Endodermal cell (in vitro differentiated cells): Measurements from ENCODE around the gene TTC28. TPM values are rescaled to one million over a fixed set of nuclear protein-coding genes. Genes with fewer than 3 reads are reported as not detected.

Experiments used
- DNase-seq: peaks from one replicate; pipeline ENCODE4 v3.0.0-alpha.2; 2017
- H3K27ac ChIP-seq: 2 replicates; pipeline ENCODE4 v1.5.1; 2013; ENCODE audit warnings: mild to moderate bottlenecking, low read depth, low read length, moderate library complexity
- H3K27me3 ChIP-seq: 2 replicates; pipeline ENCODE4 v1.6.1; 2013; ENCODE audit warnings: mild to moderate bottlenecking, low read length, moderate library complexity; ENCODE audit not compliant: insufficient read depth, control insufficient read depth, poor library complexity, severe bottlenecking
- H3K36me3 ChIP-seq: 2 replicates; pipeline ENCODE4 v1.7.0; 2013; ENCODE audit warnings: mild to moderate bottlenecking, low read length, moderate library complexity; ENCODE audit not compliant: control insufficient read depth, insufficient read depth
- H3K4me1 ChIP-seq: one replicate; pipeline ENCODE4 v1.7.0; 2013; ENCODE audit warnings: low read length; ENCODE audit not compliant: control insufficient read depth, insufficient read depth
- H3K4me3 ChIP-seq: 2 replicates; pipeline ENCODE4 v1.5.1; 2013; ENCODE audit warnings: mild to moderate bottlenecking, low read length, moderate library complexity
- H3K9ac ChIP-seq: 2 replicates; pipeline ENCODE4 v1.6.1; 2013; ENCODE audit warnings: mild to moderate bottlenecking, low read length, moderate library complexity; ENCODE audit not compliant: poor library complexity, severe bottlenecking; ENCODE audit errors: extremely low read depth
- H3K9me3 ChIP-seq: 2 replicates; pipeline ENCODE4 v1.6.1; 2013; ENCODE audit warnings: mild to moderate bottlenecking, low read length, moderate library complexity; ENCODE audit not compliant: control insufficient read depth
- H3K27ac Mint-ChIP-seq: 2 replicates; pipeline ENCODE4 v1.8.0; 2020; ENCODE audit warnings: mixed read lengths
- H3K27me3 Mint-ChIP-seq: 2 replicates; pipeline ENCODE4 v1.8.0; 2021; ENCODE audit warnings: mild to moderate bottlenecking, mixed read lengths; ENCODE audit not compliant: insufficient read depth
- H3K36me3 Mint-ChIP-seq: 2 replicates; pipeline ENCODE4 v1.8.0; 2020; ENCODE audit warnings: low read depth, mixed read lengths
- H3K4me1 Mint-ChIP-seq: 2 replicates; pipeline ENCODE4 v1.8.0; 2020; ENCODE audit warnings: mixed read lengths
- H3K4me3 Mint-ChIP-seq: 2 replicates; pipeline ENCODE4 v1.8.0; 2020; ENCODE audit warnings: mild to moderate bottlenecking, moderate library complexity, mixed read lengths
- H3K9me3 Mint-ChIP-seq: 2 replicates; pipeline ENCODE4 v1.8.0; 2020; ENCODE audit warnings: mild to moderate bottlenecking, mixed read lengths
- WGBS, 2 experiments: methylation state at CpG; one replicate each; pipeline versions ENCODE4 v1.1.5 to v1.1.7; 2013; ENCODE audit warnings: missing lambda C conversion rate in 2 of 2, mixed read lengths in 1 of 2; ENCODE audit not compliant: insufficient coverage in 1 of 2, insufficient read length in 1 of 2; 5-methylcytosine and 5-hydroxymethylcytosine counted together
- total RNA-seq, 2 donors: library from RNA; stranded (reverse); fragmentation: NEBNext Ultra II Directional in 1 of 2; extraction: Animal tissue kit (Norgen Biotek cat#: 25700) in 1 of 2; gene quantifications; 2 replicates in 1 of 2; 3 replicates in 1 of 2; pipeline ENCODE4 v1.2.1, GENCODE V29; 2021
- TF ChIP-seq, protein P1 (sequence below): fragments of 200-600 bp; sonication (generic); conservative IDR thresholded peaks from 2 replicates; pipeline ENCODE4 v1.5.0; 2021; ENCODE audit warnings: antibody characterized with exemption, mild to moderate bottlenecking

Gene TTC28
- total RNA-seq, 2 donors from 2014 or later, result 28.6 to 34.0 TPM

DNA sequence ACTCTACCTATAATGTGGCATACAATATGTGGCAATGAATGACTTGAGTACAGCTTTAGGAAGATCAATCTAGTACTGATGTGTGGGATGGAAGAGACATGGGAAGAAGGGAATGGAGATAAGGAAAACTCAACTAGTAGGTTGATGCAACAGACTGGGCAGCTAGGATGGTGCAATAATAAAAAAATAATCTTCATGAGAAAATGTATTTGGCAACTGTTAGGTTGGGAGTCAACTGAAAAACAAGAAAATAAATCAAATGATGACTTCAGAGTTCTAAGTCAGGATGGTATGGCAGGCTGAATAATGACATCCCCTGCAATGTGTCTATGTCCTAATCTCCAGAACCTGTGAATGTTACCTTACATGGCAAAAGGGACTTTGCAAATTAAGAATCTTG, 523.8 kb downstream of the TTC28 start:
- DNase-seq, result no peak
- H3K4me1 ChIP-seq, result no peaks in the 10 kb centered on the region
- Mint-ChIP-seq H3K4me1 (peaks cover 5% of the 10 kb centered on the region), H3K27me3 (no peaks in the 10 kb centered on the region), H3K36me3 (no peaks in the 10 kb centered on the region), H3K9me3 (peaks cover 6% of the 10 kb centered on the region), H3K4me3 (no peak overlapping the region), H3K27ac (no peak overlapping the region)
- TF ChIP-seq, protein P1, sequence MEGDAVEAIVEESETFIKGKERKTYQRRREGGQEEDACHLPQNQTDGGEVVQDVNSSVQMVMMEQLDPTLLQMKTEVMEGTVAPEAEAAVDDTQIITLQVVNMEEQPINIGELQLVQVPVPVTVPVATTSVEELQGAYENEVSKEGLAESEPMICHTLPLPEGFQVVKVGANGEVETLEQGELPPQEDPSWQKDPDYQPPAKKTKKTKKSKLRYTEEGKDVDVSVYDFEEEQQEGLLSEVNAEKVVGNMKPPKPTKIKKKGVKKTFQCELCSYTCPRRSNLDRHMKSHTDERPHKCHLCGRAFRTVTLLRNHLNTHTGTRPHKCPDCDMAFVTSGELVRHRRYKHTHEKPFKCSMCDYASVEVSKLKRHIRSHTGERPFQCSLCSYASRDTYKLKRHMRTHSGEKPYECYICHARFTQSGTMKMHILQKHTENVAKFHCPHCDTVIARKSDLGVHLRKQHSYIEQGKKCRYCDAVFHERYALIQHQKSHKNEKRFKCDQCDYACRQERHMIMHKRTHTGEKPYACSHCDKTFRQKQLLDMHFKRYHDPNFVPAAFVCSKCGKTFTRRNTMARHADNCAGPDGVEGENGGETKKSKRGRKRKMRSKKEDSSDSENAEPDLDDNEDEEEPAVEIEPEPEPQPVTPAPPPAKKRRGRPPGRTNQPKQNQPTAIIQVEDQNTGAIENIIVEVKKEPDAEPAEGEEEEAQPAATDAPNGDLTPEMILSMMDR, result no peak
- no peak overlapping the region for H3K27ac ChIP-seq
- no peak overlapping the region for H3K9ac ChIP-seq
- H3K4me3 ChIP-seq, result no peak overlapping the region
- no peaks in the 10 kb centered on the region for H3K36me3 ChIP-seq
- no peaks in the 10 kb centered on the region for H3K27me3 ChIP-seq
- peaks cover 7% of the 10 kb centered on the region for H3K9me3 ChIP-seq

DNA sequence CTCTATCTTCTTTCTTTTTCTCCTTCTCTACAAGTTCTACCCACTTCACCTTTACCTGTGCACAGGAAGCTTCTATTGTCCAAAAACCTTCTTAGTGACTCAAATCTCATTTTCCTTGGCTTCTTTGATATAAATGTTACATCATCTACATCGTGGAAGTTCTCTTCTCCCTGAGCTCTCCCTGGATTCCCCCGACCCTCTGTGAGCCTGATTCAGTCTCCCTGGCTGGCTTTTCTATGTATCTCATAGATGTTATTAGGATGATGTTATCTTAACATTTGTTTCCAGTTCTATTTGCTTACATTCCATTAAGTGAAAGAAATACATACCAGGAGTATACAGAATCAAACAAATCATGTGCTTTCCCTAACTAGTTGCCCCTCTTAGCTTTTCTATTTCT, 524.8 kb downstream of the TTC28 start:
- peaks cover 7% of the 10 kb centered on the region for H3K9me3 ChIP-seq
- no peak overlapping the region for H3K27ac Mint-ChIP-seq
- H3K36me3 Mint-ChIP-seq, result no peaks in the 10 kb centered on the region
- H3K4me3 Mint-ChIP-seq, result no peak overlapping the region
- H3K27me3 ChIP-seq, result no peaks in the 10 kb centered on the region
- H3K4me1 ChIP-seq, result no peaks in the 10 kb centered on the region
- no peak overlapping the region for H3K27ac ChIP-seq
- H3K9ac ChIP-seq, result no peak overlapping the region
- H3K27me3 Mint-ChIP-seq, result no peaks in the 10 kb centered on the region
- 100% methylated on average over 1 of the region's 2 CpGs; no CpG with 5 or more reads in 1 of the 2 experiments for WGBS, 2 experiments
- peaks cover 6% of the 10 kb centered on the region for H3K9me3 Mint-ChIP-seq
- TF ChIP-seq, protein P1, result no peak
- no peak overlapping the region for H3K4me3 ChIP-seq
- H3K4me1 Mint-ChIP-seq, result peaks cover 5% of the 10 kb centered on the region
- no peak for DNase-seq
- no peaks in the 10 kb centered on the region for H3K36me3 ChIP-seq

DNA sequence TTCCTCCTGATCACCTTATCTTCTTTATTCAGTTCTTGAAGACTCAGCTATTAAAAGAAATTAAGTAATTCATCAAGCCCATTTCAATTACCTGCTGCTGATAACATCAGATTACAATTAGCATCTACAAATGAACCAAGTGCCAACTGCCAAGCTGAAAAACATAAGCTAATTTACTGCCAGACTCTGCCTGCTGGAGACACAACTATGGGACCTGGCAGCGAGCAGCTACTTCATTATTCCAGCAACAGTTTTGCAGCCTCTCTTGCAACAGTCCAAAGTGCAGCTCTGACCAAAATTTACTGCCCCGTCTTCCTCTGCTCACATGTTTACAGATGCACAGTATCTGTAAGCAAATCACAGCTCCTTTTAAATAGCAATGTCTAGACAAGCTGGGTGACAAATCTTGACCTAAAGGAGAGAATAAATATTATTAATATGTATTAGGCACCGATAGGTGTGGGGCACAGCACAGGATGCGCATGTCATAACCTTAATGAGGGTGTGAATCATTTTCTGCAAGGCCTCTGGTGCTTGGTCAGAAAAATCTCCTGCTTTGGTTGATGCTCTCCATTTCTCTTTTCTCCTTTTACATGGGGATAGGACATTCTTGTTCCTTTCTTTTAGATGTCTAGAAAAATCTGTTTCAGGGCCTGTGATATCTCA, 528.4 kb downstream of the TTC28 start:
- H3K27me3 Mint-ChIP-seq, result no peaks in the 10 kb centered on the region
- Histone ChIP-seq H3K27me3 (no peaks in the 10 kb centered on the region), H3K27ac (no peak overlapping the region), H3K36me3 (no peaks in the 10 kb centered on the region), H3K4me1 (no peaks in the 10 kb centered on the region), H3K4me3 (no peak overlapping the region), H3K9me3 (no peaks in the 10 kb centered on the region), H3K9ac (no peak overlapping the region)
- 94 to 98% methylated on average over 4 of the region's 4 CpGs for WGBS, 2 experiments
- TF ChIP-seq, protein P1, result no peak
- no peak overlapping the region for H3K27ac Mint-ChIP-seq
- DNase-seq, result no peak
- no peaks in the 10 kb centered on the region for H3K9me3 Mint-ChIP-seq
- no peak overlapping the region for H3K4me3 Mint-ChIP-seq
- H3K36me3 Mint-ChIP-seq, result no peaks in the 10 kb centered on the region
- peaks cover 5% of the 10 kb centered on the region for H3K4me1 Mint-ChIP-seq
